Measurements from ENCODE around the gene MAP4K1.

The MAP4K1 gene

GRCh38 chr19:38543286-38543806 is 74.4 kb downstream of the MAP4K1 start:
- DNase-seq = no peak

- no peak for DNase-seq
Measured at GRCh38 chr19:38542040-38542439, 75.7 kb downstream of the MAP4K1 start.

- no peak for DNase-seq
Measured at GRCh38 chr19:38539751-38540150, 78.0 kb downstream of the MAP4K1 start.

- DNase-seq = peak; percentile 43
Measured at GRCh38 chr19:38538793-38539528, 78.8 kb downstream of the MAP4K1 start.

GRCh38 chr19:38538386-38538785 is 79.4 kb downstream of the MAP4K1 start:
- no peak for DNase-seq

Measured in stimulated activated CD4-positive, alpha-beta T cell treated with anti-CD3 and anti-CD28 coated beads, Interleukin-4, amount 100 ng/mL, for 1 hour (primary cell).